Immature natural killer cell (primary cell): ENCODE results near the gene SEPTIN12. TPM values are rescaled to one million over a fixed set of nuclear protein-coding genes. Genes with fewer than 3 reads are reported as not detected.
A peak's percentile ranks its signal among the peaks of the same experiment; 100 is the strongest.

Source experiments
- DNase-seq, 3 donors: peaks; one replicate each; pipeline ENCODE4 v3.0.0; 2022; ENCODE audit warnings: mixed read lengths in 1 of 3
- H3K27ac Mint-ChIP-seq, 6 donors: one replicate each; pipeline ENCODE4 v1.8.0; 2020; ENCODE audit warnings: mixed read lengths in 6 of 6, mild to moderate bottlenecking in 5 of 6, inconsistent platforms in 4 of 6, moderate library complexity in 3 of 6
- H3K27me3 Mint-ChIP-seq, 3 donors: one replicate each; pipeline ENCODE4 v1.8.0; 2020 to 2021; ENCODE audit warnings: low read depth in 3 of 3, mild to moderate bottlenecking in 3 of 3, mixed read lengths in 3 of 3, moderate library complexity in 3 of 3, inconsistent platforms in 1 of 3
- H3K36me3 Mint-ChIP-seq, 3 donors: one replicate each; pipeline ENCODE4 v1.8.0; 2020; ENCODE audit warnings: mixed read lengths in 3 of 3, inconsistent platforms in 2 of 3, mild to moderate bottlenecking in 2 of 3
- H3K4me1 Mint-ChIP-seq, 2 donors: one replicate each; pipeline ENCODE4 v1.8.0; 2020; ENCODE audit warnings: inconsistent platforms in 2 of 2, mild to moderate bottlenecking in 2 of 2, mixed read lengths in 2 of 2, moderate library complexity in 1 of 2
- H3K4me3 Mint-ChIP-seq, 5 donors: one replicate each; pipeline ENCODE4 v1.8.0; 2020; ENCODE audit warnings: mild to moderate bottlenecking in 5 of 5, mixed read lengths in 5 of 5, inconsistent platforms in 3 of 5, moderate library complexity in 3 of 5
- H3K9me3 Mint-ChIP-seq, 6 donors: one replicate each; pipeline ENCODE4 v1.8.0; 2020; ENCODE audit warnings: mild to moderate bottlenecking in 6 of 6, mixed read lengths in 6 of 6, inconsistent platforms in 4 of 6, moderate library complexity in 3 of 6
- polyA plus RNA-seq, 3 donors: library from polyadenylated mRNA; unstranded; fragments of 300-500 nt; fragmentation: Illumina TruSeq; gene quantifications; one replicate each; pipeline ENCODE4 v1.2.3, GENCODE V29; 2021

Gene SEPTIN12
- polyA plus RNA-seq, 3 donors from 2014 or later: not detected

DNA sequence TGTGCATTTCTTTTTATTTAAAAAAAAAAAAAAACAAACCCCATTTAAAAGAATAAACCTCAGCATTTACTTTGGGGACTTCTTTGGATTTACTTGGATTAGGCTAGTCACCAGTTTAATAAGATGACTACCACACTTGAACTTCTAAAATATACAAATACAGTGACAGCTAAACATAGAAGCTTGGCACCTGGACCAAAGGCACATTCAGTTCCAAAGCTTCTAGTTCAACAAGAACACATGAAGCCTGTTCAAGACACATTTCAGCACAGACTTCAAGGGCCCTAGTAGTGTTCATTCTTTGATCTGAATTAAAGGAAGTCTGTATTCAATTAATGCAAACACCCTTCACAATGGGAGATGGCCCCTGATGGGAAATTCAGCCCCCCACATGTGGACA is 25.9 kb upstream of the SEPTIN12 start:
- H3K36me3 Mint-ChIP-seq: peaks cover 15 to 40% (median 15%) of the 10 kb centered on the region in 3 donors
- no peak for DNase-seq
- no peak overlapping the region for H3K4me3 Mint-ChIP-seq
- peak overlapping the region in 1 of 6 donors; percentile 34 for H3K27ac Mint-ChIP-seq
- peaks cover 0 to 3% (median 0%) of the 10 kb centered on the region in 3 donors for H3K27me3 Mint-ChIP-seq
- no peaks in the 10 kb centered on the region for H3K9me3 Mint-ChIP-seq
- H3K4me1 Mint-ChIP-seq: no peaks in the 10 kb centered on the region

GRCh38 chr16:4813251-4814003 is 25.3 kb upstream of the SEPTIN12 start:
- no peak overlapping the region for H3K4me3 Mint-ChIP-seq
- peaks cover 0 to 2% (median 0%) of the 10 kb centered on the region in 3 donors for H3K27me3 Mint-ChIP-seq
- H3K4me1 Mint-ChIP-seq: no peaks in the 10 kb centered on the region
- peaks cover 15 to 35% (median 15%) of the 10 kb centered on the region in 3 donors for H3K36me3 Mint-ChIP-seq
- DNase-seq: no peak
- no peaks in the 10 kb centered on the region for H3K9me3 Mint-ChIP-seq
- H3K27ac Mint-ChIP-seq: no peak overlapping the region

- peaks cover 11 to 40% (median 15%) of the 10 kb centered on the region in 3 donors for H3K36me3 Mint-ChIP-seq
- H3K4me3 Mint-ChIP-seq: no peak overlapping the region
- peak overlapping the region in 1 of 6 donors; percentile 58 for H3K27ac Mint-ChIP-seq
- no peaks in the 10 kb centered on the region for H3K4me1 Mint-ChIP-seq
- peaks cover 0 to 2% (median 0%) of the 10 kb centered on the region in 3 donors for H3K27me3 Mint-ChIP-seq
- H3K9me3 Mint-ChIP-seq: no peaks in the 10 kb centered on the region
- no peak for DNase-seq
Measured at GRCh38 chr16:4811773-4812172, 23.6 kb upstream of the SEPTIN12 start.

- Mint-ChIP-seq H3K27ac (no peak overlapping the region), H3K9me3 (no peaks in the 10 kb centered on the region), H3K27me3 (peaks cover 0 to 2% (median 0%) of the 10 kb centered on the region in 3 donors), H3K36me3 (peaks cover 9 to 37% (median 12%) of the 10 kb centered on the region in 3 donors), H3K4me3 (no peak overlapping the region), H3K4me1 (no peaks in the 10 kb centered on the region)
- DNase-seq: no peak
Measured at GRCh38 chr16:4811242-4811641, 23.1 kb upstream of the SEPTIN12 start.

DNA sequence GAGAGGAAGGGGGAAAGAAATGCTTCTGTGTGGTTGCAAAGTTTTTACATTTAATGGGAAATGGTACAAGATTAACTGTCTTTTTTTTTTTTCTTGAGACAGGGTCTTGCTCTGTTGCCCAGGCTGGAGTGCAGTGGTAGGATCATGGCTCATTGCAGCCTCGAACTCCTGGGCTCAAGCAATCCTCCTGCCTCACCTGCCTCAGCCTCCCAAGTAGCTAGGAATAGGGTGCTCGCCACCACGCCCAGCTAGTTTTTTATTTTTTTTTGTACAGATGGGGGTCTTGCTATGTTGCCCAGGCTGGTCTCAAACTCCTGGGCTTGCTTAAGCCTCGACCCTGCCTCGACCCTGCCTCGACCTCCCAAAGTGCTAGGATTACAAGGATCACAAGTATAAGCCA is 18.1 kb upstream of the SEPTIN12 start:
- Mint-ChIP-seq H3K4me3 (no peak overlapping the region), H3K4me1 (peaks cover 7 to 11% of the 10 kb centered on the region in 2 donors), H3K9me3 (no peaks in the 10 kb centered on the region), H3K36me3 (peaks cover 0 to 11% (median 0%) of the 10 kb centered on the region in 3 donors), H3K27me3 (peaks cover 0 to 2% (median 0%) of the 10 kb centered on the region in 3 donors), H3K27ac (peak overlapping the region in 1 of 6 donors; percentile 14)
- no peak for DNase-seq

- Mint-ChIP-seq H3K36me3 (peaks cover 0 to 8% (median 0%) of the 10 kb centered on the region in 3 donors), H3K27me3 (peaks cover 0 to 2% (median 0%) of the 10 kb centered on the region in 3 donors), H3K4me3 (no peak overlapping the region), H3K9me3 (no peaks in the 10 kb centered on the region), H3K27ac (peak overlapping the region in 1 of 6 donors; percentile 40), H3K4me1 (peaks cover 11 to 14% of the 10 kb centered on the region in 2 donors)
- no peak for DNase-seq
Measured at GRCh38 chr16:4805231-4805630, 17.1 kb upstream of the SEPTIN12 start.

- peaks cover 11 to 14% of the 10 kb centered on the region in 2 donors for H3K4me1 Mint-ChIP-seq
- peak overlapping the region in 1 of 6 donors; percentile 49 for H3K27ac Mint-ChIP-seq
- H3K9me3 Mint-ChIP-seq: no peaks in the 10 kb centered on the region
- DNase-seq: no peak
- peak overlapping the region in 4 of 5 donors; percentile 15 to 88 (median 58) for H3K4me3 Mint-ChIP-seq
- H3K27me3 Mint-ChIP-seq: peaks cover 0 to 2% (median 0%) of the 10 kb centered on the region in 3 donors
- peaks cover 0 to 8% (median 0%) of the 10 kb centered on the region in 3 donors for H3K36me3 Mint-ChIP-seq
Measured at GRCh38 chr16:4803898-4804762, 16.0 kb upstream of the SEPTIN12 start.

DNA sequence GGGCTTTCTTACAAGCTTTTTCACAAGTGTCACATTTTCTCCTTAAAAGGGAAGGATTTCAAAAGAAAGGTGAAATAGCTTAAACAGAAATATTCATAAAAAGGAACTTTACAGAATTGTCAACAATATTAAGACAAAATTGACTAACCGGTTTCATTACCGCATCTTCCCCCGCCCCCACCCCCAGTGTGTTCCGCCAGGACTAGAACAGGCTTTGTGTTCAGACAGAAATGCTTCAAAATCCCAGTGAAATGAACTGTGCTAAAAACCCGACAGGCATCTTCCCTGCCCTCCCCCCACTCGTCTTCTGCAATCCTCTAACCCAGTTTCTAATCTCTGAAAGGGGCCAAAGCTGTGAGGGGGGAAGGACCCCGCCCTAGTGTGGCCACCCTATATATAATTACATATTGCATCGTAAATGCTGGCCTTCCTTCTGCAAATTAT is 15.3 kb upstream of the SEPTIN12 start:
- Mint-ChIP-seq H3K4me3 (peak overlapping the region; percentile 82 to 88 (median 84)), H3K36me3 (peaks cover 0 to 8% (median 0%) of the 10 kb centered on the region in 3 donors), H3K27ac (peak overlapping the region in 2 of 6 donors; percentile 67 to 72), H3K9me3 (no peaks in the 10 kb centered on the region), H3K4me1 (peaks cover 11 to 14% of the 10 kb centered on the region in 2 donors), H3K27me3 (peaks cover 0 to 2% (median 0%) of the 10 kb centered on the region in 3 donors)
- DNase-seq: no peak

GRCh38 chr16:4802659-4803287 is 14.6 kb upstream of the SEPTIN12 start:
- peak; percentile 88 to 90 (median 90) for DNase-seq
- H3K9me3 Mint-ChIP-seq: no peaks in the 10 kb centered on the region
- peaks cover 11 to 14% of the 10 kb centered on the region in 2 donors for H3K4me1 Mint-ChIP-seq
- peaks cover 0 to 7% (median 0%) of the 10 kb centered on the region in 3 donors for H3K36me3 Mint-ChIP-seq
- peak overlapping the region in 5 of 6 donors; percentile 26 to 73 (median 67) for H3K27ac Mint-ChIP-seq
- H3K4me3 Mint-ChIP-seq: peak overlapping the region; percentile 82 to 88 (median 84)
- peaks cover 0 to 2% (median 0%) of the 10 kb centered on the region in 3 donors for H3K27me3 Mint-ChIP-seq

- H3K27ac Mint-ChIP-seq: peak within 1 kb of the TSS in 5 of 6 donors; percentile 40 to 79 (median 67)
- peaks cover 0 to 2% (median 0%) of the 10 kb centered on the region in 3 donors for H3K27me3 Mint-ChIP-seq
- H3K4me1 Mint-ChIP-seq: peaks cover 11 to 14% of the 10 kb centered on the region in 2 donors
- peaks cover 0 to under 1% (median 0%) of the 10 kb centered on the region in 3 donors for H3K36me3 Mint-ChIP-seq
- DNase-seq: no peak
- H3K9me3 Mint-ChIP-seq: no peaks in the 10 kb centered on the region
- peak within 1 kb of the TSS; percentile 83 to 88 (median 85) for H3K4me3 Mint-ChIP-seq
Measured at GRCh38 chr16:4801962-4802658, 14.0 kb upstream of the SEPTIN12 start, which contains the start of gene ROGDI. TSS of gene ROGDI (minus strand) at chr16:4802633. CDS start at chr16:4802571, 62 bp downstream.

GRCh38 chr16:4801051-4801961 is 13.2 kb upstream of the SEPTIN12 start:
- Mint-ChIP-seq H3K27me3 (peaks cover 0 to 2% (median 0%) of the 10 kb centered on the region in 3 donors), H3K36me3 (no peaks in the 10 kb centered on the region), H3K4me1 (peaks cover 11 to 14% of the 10 kb centered on the region in 2 donors), H3K9me3 (no peaks in the 10 kb centered on the region), H3K4me3 (peak overlapping the region; percentile 71 to 85 (median 79)), H3K27ac (peak overlapping the region in 2 of 6 donors; percentile 43 to 48)
- no peak for DNase-seq
